Esophagus muscularis mucosa (tissue), 4 donors: Measurements from ENCODE around the gene CXCR4. TPM values are rescaled to one million over a fixed set of nuclear protein-coding genes. Genes with fewer than 3 reads are reported as not detected.

Experiments
- DNase-seq: peaks from one replicate; pipeline ENCODE4 v3.0.0-alpha.2; 2017; ENCODE audit errors: extremely low spot score
- H3K27ac ChIP-seq, 4 donors: fragments of 200-600 bp; sonication (generic); replicated peaks in 1 of 4; 1 replicate in 3 of 4; 2 replicates in 1 of 4; pipeline ENCODE4 v1.5.1; 2016 to 2019; ENCODE audit warnings: mild to moderate bottlenecking in 1 of 4
- H3K27me3 ChIP-seq, 4 donors: fragments of 200-600 bp; sonication (generic); one replicate each; pipeline versions ENCODE4 v1.5.1 to v1.6.0; 2016 to 2019
- H3K36me3 ChIP-seq, 4 donors: fragments of 200-600 bp; sonication (generic); one replicate each; pipeline ENCODE4 v1.5.1; 2016 to 2019
- H3K4me1 ChIP-seq, 4 donors: fragments of 200-600 bp; sonication (generic); one replicate each; pipeline ENCODE4 v1.5.1; 2016 to 2019
- H3K4me3 ChIP-seq, 4 donors: fragments of 200-600 bp; sonication (generic); 1 replicate in 2 of 4; 2 replicates in 2 of 4; pipeline ENCODE4 v1.5.1; 2016 to 2019; ENCODE audit warnings: mild to moderate bottlenecking in 4 of 4, moderate library complexity in 1 of 4
- H3K9me3 ChIP-seq, 4 donors: fragments of 200-600 bp; sonication (generic); 1 replicate in 3 of 4; 2 replicates in 1 of 4; pipeline ENCODE4 v1.5.1; 2016 to 2019
- CTCF ChIP-seq, 3 experiments: fragments of 200-600 bp in 2 of 3; fragments of 450-650 bp in 1 of 3; sonication (generic) in 2 of 3; IDR thresholded peaks; one replicate each; pipeline ENCODE4 v1.5.1; 2017 to 2019; ENCODE audit warnings: antibody characterized with exemption in 3 of 3, mild to moderate bottlenecking in 2 of 3, moderate library complexity in 1 of 3
- EP300 ChIP-seq: sonication (generic); formaldehyde crosslinking; IDR thresholded peaks from one replicate; pipeline ENCODE4 v1.6.1; 2017; ENCODE audit warnings: antibody characterized with exemption
- POLR2A ChIP-seq: fragments of 450-650 bp; IDR thresholded peaks from one replicate; pipeline ENCODE4 v1.6.1; 2017; ENCODE audit warnings: antibody characterized with exemption, moderate library complexity, mild to moderate bottlenecking, low read depth
- POLR2AphosphoS5 ChIP-seq, 2 donors: sonication (generic); formaldehyde crosslinking; IDR thresholded peaks; one replicate each; pipeline ENCODE4 v1.6.1; 2017; ENCODE audit warnings: antibody characterized with exemption in 2 of 2
- WGBS: methylation state at CpG from one replicate; pipeline ENCODE4 v1.1.5; 2018; 5-methylcytosine and 5-hydroxymethylcytosine counted together
- intact Hi-C: fragments of 100-400 bp; cut with DNase I; formaldehyde crosslinking; loops from one replicate; pipeline ENCODE4 v1.15.1; 2023
- total RNA-seq, 4 donors: library from RNA; depleted of rRNA; stranded (reverse); fragments of >200 nt; gene quantifications; one replicate each; pipeline versions ENCODE4 v1.1.0 to v1.2.1, GENCODE V29; 2016

The CXCR4 gene
- total RNA-seq = 10 to 100 TPM in 1 of 4 donors, 1 to 10 TPM in 3; 4.2 to 11.8 (median 5.6) TPM

GRCh38 chr2:136117909-136118818 is at the start of gene CXCR4:
Gene CXCR4 (minus strand): TSS chr2:136118149. CDS start chr2:136118060, 89 bp downstream.
- Histone ChIP-seq H3K9me3 (no peaks in the 10 kb centered on the region), H3K27me3 (peaks cover 0 to 59% (median 2%) of the 10 kb centered on the region in 4 donors), H3K4me3 (peak within 1 kb of the TSS; percentile 53 to 64 (median 58)), H3K4me1 (peaks cover 19 to 50% (median 47%) of the 10 kb centered on the region in 4 donors), H3K36me3 (no peaks in the 10 kb centered on the region), H3K27ac (peak within 1 kb of the TSS; percentile 48 to 61 (median 52))
- peak; percentile 93 for DNase-seq
- TF ChIP-seq POLR2AphosphoS5 (IDR thresholded peaks at IDR 0.05) (peak; percentile 63 to 80), POLR2A (no peak), CTCF (IDR thresholded peaks at IDR 0.05) (no peak)
- under 1% methylated on average over 27 of the region's 50 CpGs for WGBS
- intact Hi-C loops = loop anchor here (10.0 kb wide), 1 partner anchor 193 kb away; no protein-coding TSS in a partner anchor

DNA sequence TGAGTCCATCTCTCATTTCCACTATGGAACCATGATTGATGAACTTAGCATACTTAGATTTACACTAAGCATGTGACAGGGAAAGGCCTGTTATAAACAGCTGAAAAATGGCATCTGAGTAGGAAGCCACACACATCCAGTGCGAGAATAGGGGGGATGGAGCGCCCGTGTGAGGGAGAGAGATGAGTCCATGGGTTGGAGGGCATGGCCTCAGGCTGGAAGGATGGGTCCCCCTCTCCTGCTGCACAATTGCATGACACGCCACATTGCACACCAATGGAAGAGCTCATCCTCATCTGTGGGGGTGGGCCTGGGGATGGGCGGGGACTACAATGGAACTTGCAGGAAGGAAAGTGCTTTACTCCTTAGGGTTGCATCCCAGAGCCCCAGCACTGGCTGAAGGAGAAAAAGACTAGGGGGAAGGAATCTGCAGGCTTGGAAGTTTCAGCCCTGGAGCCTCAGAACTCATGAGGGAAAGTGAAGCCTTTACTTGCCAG is 46.4 kb upstream of the CXCR4 start:
- no peaks in the 10 kb centered on the region for H3K9me3 ChIP-seq
- TF ChIP-seq POLR2A (no peak), POLR2AphosphoS5 (IDR thresholded peaks at IDR 0.05) (no peak), CTCF (IDR thresholded peaks at IDR 0.05) (no peak), EP300 (no peak)
- H3K4me1 ChIP-seq = no peaks in the 10 kb centered on the region
- DNase-seq = no peak
- H3K36me3 ChIP-seq = no peaks in the 10 kb centered on the region
- WGBS = 93% methylated on average over 5 of the region's 5 CpGs
- no peaks in the 10 kb centered on the region for H3K27me3 ChIP-seq
- H3K27ac ChIP-seq = no peak overlapping the region
- H3K4me3 ChIP-seq = no peak overlapping the region
- intact Hi-C loops = no loop called here

DNA sequence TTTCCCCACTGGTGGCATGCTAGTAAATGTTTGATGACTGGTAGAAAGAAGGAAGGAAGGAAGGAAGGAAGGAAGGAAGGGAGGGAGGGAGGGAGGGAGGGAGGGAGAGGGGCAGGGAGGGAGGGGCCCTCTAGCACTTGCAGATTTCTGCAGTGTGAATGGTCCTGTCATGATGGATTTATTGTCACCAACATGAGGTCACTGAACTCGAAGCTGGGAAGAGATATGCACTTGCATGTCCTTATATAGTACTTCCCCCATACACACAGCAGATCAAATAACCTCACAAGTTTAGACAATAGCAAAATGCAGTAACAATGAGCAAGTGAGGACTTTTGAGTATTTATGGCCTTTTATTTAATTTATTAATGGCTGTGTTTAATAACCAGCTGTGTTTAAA is 44.5 kb upstream of the CXCR4 start:
- H3K36me3 ChIP-seq = no peaks in the 10 kb centered on the region
- no peak overlapping the region for H3K4me3 ChIP-seq
- no peak overlapping the region for H3K27ac ChIP-seq
- intact Hi-C loops = no loop called here
- DNase-seq = no peak
- no peaks in the 10 kb centered on the region for H3K9me3 ChIP-seq
- WGBS = 29% methylated on average over 1 of the region's 1 CpG
- no peaks in the 10 kb centered on the region for H3K4me1 ChIP-seq
- no peak for TF ChIP-seq POLR2A
- TF ChIP-seq POLR2AphosphoS5 (IDR thresholded peaks at IDR 0.05) = no peak
- TF ChIP-seq EP300 = no peak
- TF ChIP-seq CTCF (IDR thresholded peaks at IDR 0.05) = no peak
- no peaks in the 10 kb centered on the region for H3K27me3 ChIP-seq

- DNase-seq = no peak
- Histone ChIP-seq H3K27me3 (no peaks in the 10 kb centered on the region), H3K4me1 (no peaks in the 10 kb centered on the region), H3K9me3 (no peaks in the 10 kb centered on the region), H3K36me3 (no peaks in the 10 kb centered on the region), H3K4me3 (no peak overlapping the region), H3K27ac (no peak overlapping the region)
- TF ChIP-seq CTCF (IDR thresholded peaks at IDR 0.05) = no peak
- no peak for TF ChIP-seq POLR2AphosphoS5 (IDR thresholded peaks at IDR 0.05)
- no peak for TF ChIP-seq EP300
- no peak for TF ChIP-seq POLR2A
- WGBS = 67% methylated on average over 1 of the region's 1 CpG
- intact Hi-C loops = no loop called here
These were observed 38.5 kb upstream of the CXCR4 start for GRCh38 chr2:136156411-136156810.
